Colon (tissue), 2 donors: Measurements from ENCODE around the gene TSC22D1.

Experiments used
- FAIRE-seq: peaks from 2 replicates; lab custom pipeline; 2012; peaks lifted over from hg19 to GRCh38; lab: Jason Lieb, UNC
- donor health status: control.
- donor health status: control.

Gene TSC22D1

GRCh38 chr13:44426461-44426860, 149.7 kb downstream of the TSC22D1 start:
- no peak for FAIRE-seq

- no peak for FAIRE-seq
Observed at GRCh38 chr13:44425815-44426078, 150.4 kb downstream of the TSC22D1 start.

- no peak for FAIRE-seq
Observed at GRCh38 chr13:44425041-44425814, 150.9 kb downstream of the TSC22D1 start.

GRCh38 chr13:44423824-44424223, 152.3 kb downstream of the TSC22D1 start:
- no peak for FAIRE-seq

- no peak for FAIRE-seq
Observed at GRCh38 chr13:44422755-44423643, 153.1 kb downstream of the TSC22D1 start.

GRCh38 chr13:44421853-44422525, 154.1 kb downstream of the TSC22D1 start:
- no peak for FAIRE-seq

- no peak for FAIRE-seq
Observed at GRCh38 chr13:44420376-44421220, 155.5 kb downstream of the TSC22D1 start.

- FAIRE-seq, result no peak
Observed at GRCh38 chr13:44417876-44418275, 158.3 kb downstream of the TSC22D1 start.

- no peak for FAIRE-seq
Observed at GRCh38 chr13:44417446-44417845, 158.7 kb downstream of the TSC22D1 start.

GRCh38 chr13:44416744-44417143, 159.4 kb downstream of the TSC22D1 start:
- FAIRE-seq, result no peak

GRCh38 chr13:44416301-44416700, 159.8 kb downstream of the TSC22D1 start:
- FAIRE-seq, result no peak

GRCh38 chr13:44415815-44416214, 160.3 kb downstream of the TSC22D1 start:
- no peak for FAIRE-seq

GRCh38 chr13:44414716-44415115, 161.4 kb downstream of the TSC22D1 start:
- no peak for FAIRE-seq

GRCh38 chr13:44413095-44413494, 163.0 kb downstream of the TSC22D1 start:
- FAIRE-seq, result no peak

GRCh38 chr13:44412346-44412935, 163.7 kb downstream of the TSC22D1 start:
- no peak for FAIRE-seq

GRCh38 chr13:44411841-44412240, 164.3 kb downstream of the TSC22D1 start:
- no peak for FAIRE-seq

- no peak for FAIRE-seq
Observed at GRCh38 chr13:44410328-44410859, 165.7 kb downstream of the TSC22D1 start.

GRCh38 chr13:44409595-44409994, 166.5 kb downstream of the TSC22D1 start:
- no peak for FAIRE-seq

GRCh38 chr13:44407891-44408290, 168.2 kb downstream of the TSC22D1 start:
- no peak for FAIRE-seq

GRCh38 chr13:44407379-44407778, 168.8 kb downstream of the TSC22D1 start:
- no peak for FAIRE-seq

GRCh38 chr13:44406617-44407016, 169.5 kb downstream of the TSC22D1 start:
- no peak for FAIRE-seq
